Mesothelial cell of epicardium (in vitro differentiated cells): ENCODE results near the gene EPHA4. TPM values are rescaled to one million over a fixed set of nuclear protein-coding genes. Genes with fewer than 3 reads are reported as not detected.

Experiments
- DNase-seq, 2 experiments: peaks; one replicate each; pipeline ENCODE4 v3.0.0; 2021; ENCODE audit warnings: low spot score in 2 of 2; ENCODE audit not compliant: unreplicated experiment in 2 of 2
- H3K27ac Mint-ChIP-seq: 2 replicates; pipeline ENCODE4 v1.8.0; 2021; ENCODE audit warnings: mixed read lengths
- H3K27me3 Mint-ChIP-seq: 2 replicates; pipeline ENCODE4 v1.8.0; 2021; ENCODE audit warnings: low read depth, mixed read lengths
- H3K36me3 Mint-ChIP-seq: 2 replicates; pipeline ENCODE4 v1.8.0; 2021; ENCODE audit warnings: mixed read lengths
- H3K4me1 Mint-ChIP-seq: 2 replicates; pipeline ENCODE4 v1.8.0; 2021; ENCODE audit warnings: mixed read lengths
- H3K4me3 Mint-ChIP-seq: 2 replicates; pipeline ENCODE4 v1.8.0; 2021; ENCODE audit warnings: mild to moderate bottlenecking, moderate library complexity, mixed read lengths
- H3K9me3 Mint-ChIP-seq: 2 replicates; pipeline ENCODE4 v1.8.0; 2021; ENCODE audit warnings: mixed read lengths
- CTCF ChIP-seq: fragments of 200-600 bp; sonication (generic); IDR thresholded peaks from one replicate; pipeline ENCODE4 v1.5.0; 2021; ENCODE audit warnings: antibody characterized with exemption; ENCODE audit not compliant: unreplicated experiment
- total RNA-seq: library from RNA; stranded (reverse); gene quantifications from 3 replicates; pipeline ENCODE4 v1.2.1, GENCODE V29; 2021

EPHA4 gene
- total RNA-seq, 1 donor from 2014 or later: 20.5 TPM

- Mint-ChIP-seq H3K4me3 (no peak overlapping the region), H3K9me3 (no peaks in the 10 kb centered on the region), H3K27me3 (no peaks in the 10 kb centered on the region), H3K36me3 (no peaks in the 10 kb centered on the region), H3K4me1 (peaks cover 29% of the 10 kb centered on the region), H3K27ac (no peak overlapping the region)
- DNase-seq: no peak
- no peak for TF ChIP-seq CTCF
These were observed 68.1 kb downstream of the EPHA4 start for GRCh38 chr2:221503965-221504364.

- Mint-ChIP-seq H3K4me1 (peaks cover 29% of the 10 kb centered on the region), H3K36me3 (no peaks in the 10 kb centered on the region), H3K9me3 (no peaks in the 10 kb centered on the region), H3K27ac (no peak overlapping the region), H3K27me3 (peaks cover 1% of the 10 kb centered on the region), H3K4me3 (no peak overlapping the region)
- no peak for TF ChIP-seq CTCF
- DNase-seq: no peak
These were observed 69.7 kb downstream of the EPHA4 start for GRCh38 chr2:221502270-221503010.

- H3K27me3 Mint-ChIP-seq: peaks cover 1% of the 10 kb centered on the region
- H3K27ac Mint-ChIP-seq: no peak overlapping the region
- TF ChIP-seq CTCF: no peak
- no peak for DNase-seq
- H3K4me3 Mint-ChIP-seq: no peak overlapping the region
- H3K4me1 Mint-ChIP-seq: peaks cover 29% of the 10 kb centered on the region
- peaks cover 3% of the 10 kb centered on the region for H3K36me3 Mint-ChIP-seq
- H3K9me3 Mint-ChIP-seq: no peaks in the 10 kb centered on the region
These were observed 70.2 kb downstream of the EPHA4 start for GRCh38 chr2:221501883-221502269.

GRCh38 chr2:221501210-221501882 lies 70.8 kb downstream of the EPHA4 start:
- Mint-ChIP-seq H3K4me1 (peaks cover 29% of the 10 kb centered on the region), H3K27ac (no peak overlapping the region), H3K36me3 (peaks cover 4% of the 10 kb centered on the region), H3K9me3 (no peaks in the 10 kb centered on the region), H3K27me3 (peaks cover 1% of the 10 kb centered on the region), H3K4me3 (no peak overlapping the region)
- no peak for DNase-seq
- TF ChIP-seq CTCF: no peak

GRCh38 chr2:221500501-221501209 lies 71.4 kb downstream of the EPHA4 start:
- Mint-ChIP-seq H3K36me3 (peaks cover 4% of the 10 kb centered on the region), H3K27ac (no peak overlapping the region), H3K27me3 (peaks cover 1% of the 10 kb centered on the region), H3K9me3 (no peaks in the 10 kb centered on the region), H3K4me3 (no peak overlapping the region), H3K4me1 (peaks cover 29% of the 10 kb centered on the region)
- TF ChIP-seq CTCF: no peak
- DNase-seq: no peak
